ENCODE results near the gene HSPB2.
"Not testable (repeated sequence)": the region's sequence is repeated elsewhere in the genome, so short reads cannot be mapped to it uniquely, and the experiment has no call there.

The HSPB2 gene

GRCh38 chr11:111912535-111912934 lies at the start of gene HSPB2:
Gene HSPB2, plus strand, starts transcription at chr11:111912734. Its CDS starts 96 bp downstream, at chr11:111912830.
- DNase-seq, result no peak

GRCh38 chr11:111870113-111870512 lies 42.4 kb upstream of the HSPB2 start:
- no peak for DNase-seq

- no peak for DNase-seq
Measured at GRCh38 chr11:111870522-111870885, 42.0 kb upstream of the HSPB2 start.

- peak; percentile 35 for DNase-seq
Measured at GRCh38 chr11:111870886-111871692, 41.4 kb upstream of the HSPB2 start, which contains the start of gene ALG9. Gene ALG9, minus strand, starts transcription at chr11:111871581. Its CDS starts 99 bp downstream, at chr11:111871482.

GRCh38 chr11:111871693-111872161 lies 40.8 kb upstream of the HSPB2 start:
- DNase-seq, result no peak

- no peak for DNase-seq
Measured at GRCh38 chr11:111878385-111878848, 34.1 kb upstream of the HSPB2 start.

- peak; percentile 87 for DNase-seq
Measured at GRCh38 chr11:111878849-111879636, 33.5 kb upstream of the HSPB2 start, which contains the start of the genes CFAP68 and FDXACB1. Gene CFAP68, plus strand, starts transcription at chr11:111879541. Its CDS starts 20 bp downstream, at chr11:111879561. Gene FDXACB1, minus strand, starts transcription at chr11:111879165. Its CDS starts 33 bp downstream, at chr11:111879132.

GRCh38 chr11:111879637-111879960 lies 32.9 kb upstream of the HSPB2 start:
- no peak for DNase-seq

- DNase-seq, result no peak
Measured at GRCh38 chr11:111882202-111882601, 30.3 kb upstream of the HSPB2 start.

- not testable (repeated sequence) for DNase-seq
Measured at GRCh38 chr11:111885053-111885452, 27.5 kb upstream of the HSPB2 start.

- no peak for DNase-seq
Measured at GRCh38 chr11:111886032-111886431, 26.5 kb upstream of the HSPB2 start.

GRCh38 chr11:111886844-111887243 lies 25.7 kb upstream of the HSPB2 start:
- DNase-seq, result no peak

- DNase-seq, result no peak
Measured at GRCh38 chr11:111905411-111905810, 7.1 kb upstream of the HSPB2 start.

- no peak for DNase-seq
Measured at GRCh38 chr11:111906680-111907079, 5.9 kb upstream of the HSPB2 start.

- no peak for DNase-seq
Measured at GRCh38 chr11:111908639-111909305, 3.8 kb upstream of the HSPB2 start.

GRCh38 chr11:111909378-111909777 lies 3.2 kb upstream of the HSPB2 start:
- no peak for DNase-seq

GRCh38 chr11:111910676-111911562 lies 1.6 kb upstream of the HSPB2 start:
- no peak for DNase-seq

- no peak for DNase-seq
Measured at GRCh38 chr11:111911563-111912401, 752 bp upstream of the HSPB2 start, which contains the start of gene CRYAB. Gene CRYAB, minus strand, starts transcription at chr11:111911770. Its CDS starts 46 bp downstream, at chr11:111911724.

- no peak for DNase-seq
Measured at GRCh38 chr11:111913031-111913861, 712 bp downstream of the HSPB2 start.

GRCh38 chr11:111913997-111914396 lies 1.5 kb downstream of the HSPB2 start:
- no peak for DNase-seq

Data from NCI-H1048 (cell line).